ENCODE data around the gene ZNF106.

The ZNF106 gene

GRCh38 chr15:42457445-42458442, 33.2 kb downstream of the ZNF106 start:
- peak; percentile 18 for DNase-seq (ENCODE audit: low read depth)
- no peak overlapping the region for H3K4me3 ChIP-seq (ENCODE audit: low read depth, low read length)
- TF ChIP-seq CTCF (IDR thresholded peaks at IDR 0.05; ENCODE audit: control insufficient read depth, extremely low read depth, insufficient read depth) = no peak

GRCh38 chr15:42456971-42457370, 34.0 kb downstream of the ZNF106 start:
- TF ChIP-seq CTCF (IDR thresholded peaks at IDR 0.05; ENCODE audit: control insufficient read depth, extremely low read depth, insufficient read depth) = no peak
- DNase-seq (ENCODE audit: low read depth) = no peak
- H3K4me3 ChIP-seq (ENCODE audit: low read depth, low read length) = no peak overlapping the region

GRCh38 chr15:42456531-42456930, 34.4 kb downstream of the ZNF106 start:
- no peak for TF ChIP-seq CTCF (IDR thresholded peaks at IDR 0.05; ENCODE audit: control insufficient read depth, extremely low read depth, insufficient read depth)
- no peak overlapping the region for H3K4me3 ChIP-seq (ENCODE audit: low read depth, low read length)
- no peak for DNase-seq (ENCODE audit: low read depth)

GRCh38 chr15:42453826-42454225, 37.1 kb downstream of the ZNF106 start:
- DNase-seq (ENCODE audit: low read depth) = no peak
- TF ChIP-seq CTCF (IDR thresholded peaks at IDR 0.05; ENCODE audit: control insufficient read depth, extremely low read depth, insufficient read depth) = no peak
- no peak overlapping the region for H3K4me3 ChIP-seq (ENCODE audit: low read depth, low read length)

- no peak for TF ChIP-seq CTCF (IDR thresholded peaks at IDR 0.05; ENCODE audit: control insufficient read depth, extremely low read depth, insufficient read depth)
- H3K4me3 ChIP-seq (ENCODE audit: low read depth, low read length) = no peak overlapping the region
- DNase-seq (ENCODE audit: low read depth) = no peak
Observed at GRCh38 chr15:42450425-42450790, 40.5 kb downstream of the ZNF106 start.

- TF ChIP-seq CTCF (IDR thresholded peaks at IDR 0.05; ENCODE audit: control insufficient read depth, extremely low read depth, insufficient read depth) = no peak
- H3K4me3 ChIP-seq (ENCODE audit: low read depth, low read length) = no peak overlapping the region
- no peak for DNase-seq (ENCODE audit: low read depth)
Observed at GRCh38 chr15:42449770-42450424, 41.0 kb downstream of the ZNF106 start.

All from LNCaP clone FGC (cell line).